ENCODE measurements around the gene DNAJC15. TPM values are rescaled to one million over a fixed set of nuclear protein-coding genes. Genes with fewer than 3 reads are reported as not detected.

Gene DNAJC15
- total RNA-seq, 4 donors from 2014 or later, result 9.3 to 21.6 (median 12.7) TPM

GRCh38 chr13:43150369-43151207 lies 127.2 kb downstream of the DNAJC15 start:
- Histone ChIP-seq H3K4me3 (no peak overlapping the region), H3K27ac (no peak overlapping the region), H3K27me3 (no peaks in the 10 kb centered on the region), H3K4me1 (no peaks in the 10 kb centered on the region), H3K9me3 (no peaks in the 10 kb centered on the region), H3K36me3 (no peaks in the 10 kb centered on the region)
- ATAC-seq, result no peak
- WGBS, 2 donors (ENCODE audit: low coverage in 1 of 2), result 87 to 88% methylated on average over 2 to 3 of the region's 7 CpGs
- no peak for TF ChIP-seq POLR2AphosphoS5 (IDR thresholded peaks at IDR 0.05)
- no peak for TF ChIP-seq CTCF (IDR thresholded peaks at IDR 0.05)
- TF ChIP-seq POLR2A (IDR thresholded peaks at IDR 0.05), result no peak
- TF ChIP-seq EP300 (IDR thresholded peaks at IDR 0.05), result no peak

- no peak overlapping the region for H3K27ac ChIP-seq
- no peak for TF ChIP-seq POLR2AphosphoS5 (IDR thresholded peaks at IDR 0.05)
- TF ChIP-seq EP300 (IDR thresholded peaks at IDR 0.05), result no peak
- no peak for TF ChIP-seq CTCF (IDR thresholded peaks at IDR 0.05)
- TF ChIP-seq POLR2A (IDR thresholded peaks at IDR 0.05), result no peak
- no peaks in the 10 kb centered on the region for H3K9me3 ChIP-seq
- no peaks in the 10 kb centered on the region for H3K27me3 ChIP-seq
- H3K36me3 ChIP-seq, result no peaks in the 10 kb centered on the region
- H3K4me3 ChIP-seq, result no peak overlapping the region
- no peaks in the 10 kb centered on the region for H3K4me1 ChIP-seq
- 95% methylated on average over 10 of the region's 14 CpGs for WGBS, 2 donors (ENCODE audit: low coverage in 1 of 2)
- no peak for ATAC-seq
Measured at GRCh38 chr13:43153436-43154090, 130.2 kb downstream of the DNAJC15 start.

GRCh38 chr13:43154156-43154651 lies 130.8 kb downstream of the DNAJC15 start:
- H3K9me3 ChIP-seq, result no peaks in the 10 kb centered on the region
- no peaks in the 10 kb centered on the region for H3K4me1 ChIP-seq
- no peaks in the 10 kb centered on the region for H3K27me3 ChIP-seq
- TF ChIP-seq POLR2AphosphoS5 (IDR thresholded peaks at IDR 0.05), result no peak
- TF ChIP-seq EP300 (IDR thresholded peaks at IDR 0.05), result no peak
- no peak for TF ChIP-seq POLR2A (IDR thresholded peaks at IDR 0.05)
- TF ChIP-seq CTCF (IDR thresholded peaks at IDR 0.05), result no peak
- ATAC-seq, result no peak
- no peak overlapping the region for H3K27ac ChIP-seq
- H3K4me3 ChIP-seq, result no peak overlapping the region
- no peaks in the 10 kb centered on the region for H3K36me3 ChIP-seq
- WGBS, 2 donors (ENCODE audit: low coverage in 1 of 2), result 64 to 79% methylated on average over 4 to 5 of the region's 5 CpGs

GRCh38 chr13:43154839-43155238 lies 131.5 kb downstream of the DNAJC15 start:
- no peak for ATAC-seq
- Histone ChIP-seq H3K36me3 (no peaks in the 10 kb centered on the region), H3K9me3 (no peaks in the 10 kb centered on the region), H3K4me3 (no peak overlapping the region), H3K4me1 (no peaks in the 10 kb centered on the region), H3K27ac (no peak overlapping the region), H3K27me3 (no peaks in the 10 kb centered on the region)
- no peak for TF ChIP-seq EP300 (IDR thresholded peaks at IDR 0.05)
- TF ChIP-seq POLR2A (IDR thresholded peaks at IDR 0.05), result no peak
- TF ChIP-seq CTCF (IDR thresholded peaks at IDR 0.05), result no peak
- TF ChIP-seq POLR2AphosphoS5 (IDR thresholded peaks at IDR 0.05), result no peak
- WGBS, 2 donors (ENCODE audit: low coverage in 1 of 2), result 100% methylated on average over 2 to 3 of the region's 3 CpGs
